Calu3 (cell line): ENCODE results near the gene NEURL3. TPM values are rescaled to one million over a fixed set of nuclear protein-coding genes. Genes with fewer than 3 reads are reported as not detected.

ENCODE experiments used
- BruUV-seq: library from RNA; stranded (reverse); fragments of 400-500 nt; replicated peaks from 2 replicates; lab custom pipeline; 2021; lab: Mats Ljungman, UMichigan
- CTCF ChIA-PET: fragments of 300-600 bp; sonication (Branson Sonifier 250); formaldehyde crosslinking; loops from one replicate; lab custom pipeline; 2022; ENCODE audit warnings: antibody characterized with exemption; lab: Charles Lee
- DNase-seq: peaks from one replicate; pipeline ENCODE4 v3.0.0; 2022
- H3K27ac Mint-ChIP-seq: one replicate; pipeline ENCODE4 v1.8.0; 2022; ENCODE audit warnings: mixed read lengths; ENCODE audit not compliant: unreplicated experiment
- H3K27me3 Mint-ChIP-seq: one replicate; pipeline ENCODE4 v1.8.0; 2022; ENCODE audit warnings: mixed read lengths; ENCODE audit not compliant: unreplicated experiment
- H3K36me3 Mint-ChIP-seq: one replicate; pipeline ENCODE4 v1.8.0; 2022; ENCODE audit warnings: mild to moderate bottlenecking, moderate library complexity, mixed read lengths; ENCODE audit not compliant: insufficient read depth, unreplicated experiment
- H3K4me1 Mint-ChIP-seq: one replicate; pipeline ENCODE4 v1.8.0; 2022; ENCODE audit warnings: mild to moderate bottlenecking, low read depth, mixed read lengths; ENCODE audit not compliant: unreplicated experiment
- H3K4me3 Mint-ChIP-seq: one replicate; pipeline ENCODE4 v1.8.0; 2022; ENCODE audit warnings: mild to moderate bottlenecking, low read depth, moderate library complexity, mixed read lengths; ENCODE audit not compliant: unreplicated experiment
- H3K9me3 Mint-ChIP-seq: one replicate; pipeline ENCODE4 v1.8.0; 2022; ENCODE audit warnings: low read depth, mixed read lengths; ENCODE audit not compliant: unreplicated experiment
- CTCF ChIP-seq: fragments of 200-600 bp; IDR thresholded peaks from one replicate; pipeline ENCODE4 v1.8.0; 2022; ENCODE audit warnings: antibody characterized with exemption; ENCODE audit not compliant: unreplicated experiment
- intact Hi-C: fragments of 100-400 bp; cut with micrococcal nuclease; formaldehyde crosslinking; loops from one replicate; pipeline ENCODE4 v1.10.0; 2022; ENCODE audit not compliant: unreplicated experiment
- total RNA-seq: library from RNA; stranded (reverse); gene quantifications from 2 replicates; pipeline ENCODE4 v1.2.3, GENCODE V29; 2022

NEURL3 gene
- total RNA-seq, 1 experiment from 2014 or later: 18.5 TPM

- DNase-seq: no peak
- no peak overlapping the region for H3K27ac Mint-ChIP-seq
- H3K27me3 Mint-ChIP-seq: peaks cover 31% of the 10 kb centered on the region
- peaks cover 5% of the 10 kb centered on the region for H3K9me3 Mint-ChIP-seq
- CTCF ChIA-PET: interaction anchor here (0.6 to 8.6 kb wide), 3 partner anchors 73 to 145 kb away, joined by 3 to 101 read pairs (median 5); no protein-coding TSS in a partner anchor
- no TSS peak for BruUV-seq
- peaks cover 5% of the 10 kb centered on the region for H3K36me3 Mint-ChIP-seq
- TF ChIP-seq CTCF: no peak
- peaks cover 23% of the 10 kb centered on the region for H3K4me1 Mint-ChIP-seq
- intact Hi-C loops: no loop called here
- H3K4me3 Mint-ChIP-seq: no peak overlapping the region
These were observed 7.2 kb upstream of the NEURL3 start for GRCh38 chr2:96512341-96512740.

GRCh38 chr2:96511851-96512250 is 6.7 kb upstream of the NEURL3 start:
- Mint-ChIP-seq H3K36me3 (peaks cover 10% of the 10 kb centered on the region), H3K4me1 (peaks cover 28% of the 10 kb centered on the region), H3K27me3 (peaks cover 31% of the 10 kb centered on the region), H3K27ac (no peak overlapping the region), H3K9me3 (no peaks in the 10 kb centered on the region), H3K4me3 (no peak overlapping the region)
- TF ChIP-seq CTCF: no peak
- intact Hi-C loops: no loop called here
- CTCF ChIA-PET: interaction anchor here (0.7 to 8.6 kb wide), 2 partner anchors 103 to 266 kb away, joined by 3 to 101 read pairs; no protein-coding TSS in a partner anchor
- DNase-seq: no peak
- no TSS peak for BruUV-seq

GRCh38 chr2:96510931-96511595 is 5.9 kb upstream of the NEURL3 start:
- peaks cover 36% of the 10 kb centered on the region for H3K4me1 Mint-ChIP-seq
- H3K9me3 Mint-ChIP-seq: no peaks in the 10 kb centered on the region
- no peak overlapping the region for H3K4me3 Mint-ChIP-seq
- peaks cover 11% of the 10 kb centered on the region for H3K36me3 Mint-ChIP-seq
- intact Hi-C loops: no loop called here
- peaks cover 28% of the 10 kb centered on the region for H3K27me3 Mint-ChIP-seq
- CTCF ChIA-PET: interaction anchor here (0.7 to 8.6 kb wide), 3 partner anchors 102 to 265 kb away, joined by 3 to 101 read pairs (median 13); no protein-coding TSS in a partner anchor
- H3K27ac Mint-ChIP-seq: no peak overlapping the region
- TF ChIP-seq CTCF: no peak
- BruUV-seq: no TSS peak
- DNase-seq: no peak

- Mint-ChIP-seq H3K9me3 (no peaks in the 10 kb centered on the region), H3K4me3 (peak overlapping the region; percentile 7), H3K4me1 (peaks cover 48% of the 10 kb centered on the region), H3K27me3 (peaks cover 15% of the 10 kb centered on the region), H3K36me3 (peaks cover 19% of the 10 kb centered on the region), H3K27ac (no peak overlapping the region)
- no peak for DNase-seq
- intact Hi-C loops: loop anchor here (1.0 to 5.0 kb wide), 5 partner anchors 39 to 518 kb away; partner anchors contain the start of gene ANKRD36C
- TF ChIP-seq CTCF: no peak
- CTCF ChIA-PET: interaction anchor here (0.6 to 8.6 kb wide), 6 partner anchors 82 to 150 kb away, joined by 3 to 101 read pairs (median 6); no protein-coding TSS in a partner anchor
- BruUV-seq: no TSS peak
These were observed 4.7 kb upstream of the NEURL3 start for GRCh38 chr2:96509847-96510230.
